ENCODE measurements around the gene LRRC36.

GRCh38 chr16:67398546-67399217 is 72.1 kb downstream of the LRRC36 start:
- no peak for TF ChIP-seq ZFP36 (IDR thresholded peaks at IDR 0.05; ENCODE audit: low read depth, low read length, partially characterized antibody)
- TF ChIP-seq EP300 (IDR thresholded peaks at IDR 0.05; ENCODE audit: low read length): no peak
- no peak for TF ChIP-seq ZNF398 (CRISPR knock-in tag; IDR thresholded peaks at IDR 0.05)
- TF ChIP-seq RCOR1 (IDR thresholded peaks at IDR 0.05; ENCODE audit: borderline replicate concordance in 1 of 2, low read depth in 2 of 2, low read length in 2 of 2): no peak
- TF ChIP-seq POLR2H (tag; IDR thresholded peaks at IDR 0.05; ENCODE audit: low read depth): no peak
- TF ChIP-seq POLR2A (conservative IDR thresholded peaks at IDR 0.05): no peak
- TF ChIP-seq MEF2A (IDR thresholded peaks at IDR 0.05; ENCODE audit: control insufficient read depth, low read depth, low read length): no peak
- no peak for TF ChIP-seq MGA (IDR thresholded peaks at IDR 0.05)
- TF ChIP-seq TCF7 (IDR thresholded peaks at IDR 0.05; ENCODE audit: borderline replicate concordance): no peak
- no peak for TF ChIP-seq POU5F1 (IDR thresholded peaks at IDR 0.05; ENCODE audit: borderline replicate concordance, low read depth, low read length, partially characterized antibody)
- TF ChIP-seq SIN3A (IDR thresholded peaks at IDR 0.05; ENCODE audit: borderline replicate concordance in 2 of 2, control insufficient read depth in 1 of 2, low read depth in 2 of 2, low read length in 2 of 2): no peak
- TF ChIP-seq CCAR2 (IDR thresholded peaks at IDR 0.05; ENCODE audit: low read depth, low read length): no peak
- TF ChIP-seq SAFB2 (IDR thresholded peaks at IDR 0.05; ENCODE audit: borderline replicate concordance, low read depth, low read length, severe bottlenecking): no peak
- no peak for TF ChIP-seq CEBPZ (IDR thresholded peaks at IDR 0.05; ENCODE audit: borderline replicate concordance, low read depth, low read length)

All from K562 (cell line).